Measurements from ENCODE around the gene DCST1.

Gene DCST1

DNA sequence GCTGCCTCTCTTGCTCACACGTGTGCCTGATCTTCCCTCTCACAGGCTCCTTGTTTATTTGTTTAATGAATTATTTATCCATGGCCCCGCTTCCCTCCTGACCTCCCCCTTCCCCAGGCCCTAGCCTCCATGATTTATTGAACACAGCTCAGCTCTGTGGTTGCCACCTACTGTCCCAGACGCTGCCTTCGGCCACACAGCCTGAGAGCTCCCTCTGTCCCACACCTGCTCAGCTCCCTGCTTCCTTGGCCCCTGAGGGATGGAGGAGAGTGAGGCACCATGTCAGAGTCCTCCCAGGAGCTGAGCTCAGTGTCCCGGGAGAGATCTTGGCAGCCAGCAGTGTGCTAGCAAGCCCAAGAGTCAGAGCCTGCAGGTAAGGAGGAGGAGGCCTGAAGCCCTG is 41.9 kb downstream of the DCST1 start:
- no peak for DNase-seq (ENCODE audit: low read depth)

DNA sequence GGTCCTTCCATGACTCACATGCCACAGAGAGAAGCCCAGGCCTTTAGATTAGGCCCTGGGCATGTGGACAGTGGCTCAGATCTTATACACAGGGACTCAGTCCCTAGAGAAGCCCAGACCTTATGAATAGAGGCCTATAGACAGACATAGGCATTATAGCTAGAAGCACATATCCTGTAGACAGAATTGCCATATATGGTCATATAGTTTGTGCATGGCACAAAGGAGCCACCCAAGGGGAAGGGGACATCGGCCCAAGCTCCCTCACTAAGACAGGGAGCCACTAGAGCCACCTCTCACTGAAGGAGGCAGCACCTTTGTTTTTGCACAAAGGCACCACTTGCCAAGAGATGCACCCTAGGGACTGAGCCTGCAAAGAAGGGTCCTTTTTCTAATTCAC is 42.7 kb downstream of the DCST1 start:
- DNase-seq (ENCODE audit: low read depth), result no peak

DNA sequence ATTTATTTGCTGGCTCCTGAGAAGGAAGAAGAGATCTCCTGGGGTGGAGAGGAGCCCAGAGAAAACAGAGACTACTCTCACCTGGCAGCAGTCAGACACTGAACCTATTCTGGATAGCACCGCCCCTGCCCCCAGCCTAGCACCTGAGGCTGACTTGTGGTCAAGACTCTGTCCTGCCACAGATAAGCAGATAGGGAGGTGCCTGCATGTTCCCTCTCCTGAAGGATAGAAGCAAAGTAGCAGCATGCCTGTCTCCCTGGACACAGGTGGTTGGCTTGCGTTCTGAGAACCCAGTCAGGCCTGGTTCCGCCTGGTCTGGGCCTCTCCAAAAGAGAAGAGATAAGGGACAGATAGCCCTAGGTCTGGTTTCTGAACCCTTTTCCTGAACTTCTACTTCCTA is 43.7 kb downstream of the DCST1 start:
- no peak for DNase-seq (ENCODE audit: low read depth)

DNA sequence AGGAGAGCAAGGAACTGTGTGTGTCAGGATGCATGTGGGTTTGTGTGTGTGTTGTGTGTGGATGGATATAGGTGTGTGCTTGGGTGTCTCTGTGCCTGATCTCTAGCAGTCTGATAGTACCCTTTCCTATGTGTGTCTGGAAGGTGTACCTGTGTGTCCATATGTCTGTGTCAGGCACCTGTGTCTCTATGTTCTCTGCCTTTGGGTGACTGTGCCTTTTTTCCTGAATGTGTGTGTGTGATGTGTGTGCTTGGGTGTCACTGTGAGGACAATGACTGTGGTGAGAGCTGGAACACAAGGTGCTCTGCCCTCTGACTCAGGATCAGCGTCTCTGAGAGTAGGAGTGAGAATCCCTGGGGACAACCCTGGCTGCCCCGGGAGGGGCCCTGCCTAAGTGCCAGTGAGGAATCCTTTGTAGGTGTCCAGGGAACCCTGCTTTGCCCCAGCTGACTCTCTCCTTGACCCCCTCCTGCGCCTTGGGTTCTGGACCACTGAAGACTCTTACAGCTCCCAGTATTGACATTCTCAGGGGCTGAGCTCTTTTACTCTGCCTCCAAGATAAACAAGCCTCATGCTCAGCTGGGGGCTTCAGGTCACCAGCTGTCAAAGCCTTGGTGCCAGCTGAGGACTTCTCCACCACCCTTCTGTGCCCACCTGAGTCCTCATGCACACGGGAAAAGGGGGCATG is 44.3 kb downstream of the DCST1 start:
- no peak for DNase-seq (ENCODE audit: low read depth)

DNA sequence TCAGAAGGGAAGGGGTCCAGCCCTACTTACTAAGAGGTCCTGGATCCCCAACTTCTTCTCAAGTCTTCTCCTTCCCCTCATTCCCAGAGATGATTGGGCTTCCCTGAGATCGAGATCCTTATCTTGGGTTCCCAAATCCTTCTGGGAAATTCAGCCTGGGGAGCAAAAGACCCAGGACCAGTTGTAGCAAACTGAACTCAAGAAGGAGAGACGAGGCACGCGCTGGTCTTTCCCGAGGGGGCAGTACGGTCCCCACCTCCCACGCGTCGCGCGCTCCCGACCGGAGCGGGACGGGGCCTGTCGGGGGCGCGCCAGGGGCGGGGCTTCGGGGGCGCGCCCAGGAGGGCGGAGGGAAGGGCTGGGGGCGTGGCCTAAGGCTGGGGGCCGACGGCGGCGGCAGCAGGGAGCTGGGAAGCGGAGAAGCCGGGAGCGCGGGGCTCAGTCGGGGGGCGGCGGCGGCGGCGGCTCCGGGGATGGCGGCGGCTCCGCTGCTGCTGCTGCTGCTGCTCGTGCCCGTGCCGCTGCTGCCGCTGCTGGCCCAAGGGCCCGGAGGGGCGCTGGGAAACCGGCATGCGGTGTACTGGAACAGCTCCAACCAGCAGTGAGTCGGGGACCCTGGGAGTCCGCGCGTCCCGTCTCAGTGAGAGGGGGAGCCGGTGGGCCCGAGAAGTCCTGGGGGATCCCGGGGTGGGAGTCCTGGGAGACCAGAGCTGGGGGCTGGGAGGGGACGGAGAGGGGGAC is 45.0 kb downstream of the DCST1 start, which contains the start of gene EFNA3:
EFNA3 (plus strand) TSS at position 369 of the 741 bp plus-strand sequence; CDS start at position 474, 105 bp downstream.
- DNase-seq (ENCODE audit: low read depth), result peak; percentile 45

DNA sequence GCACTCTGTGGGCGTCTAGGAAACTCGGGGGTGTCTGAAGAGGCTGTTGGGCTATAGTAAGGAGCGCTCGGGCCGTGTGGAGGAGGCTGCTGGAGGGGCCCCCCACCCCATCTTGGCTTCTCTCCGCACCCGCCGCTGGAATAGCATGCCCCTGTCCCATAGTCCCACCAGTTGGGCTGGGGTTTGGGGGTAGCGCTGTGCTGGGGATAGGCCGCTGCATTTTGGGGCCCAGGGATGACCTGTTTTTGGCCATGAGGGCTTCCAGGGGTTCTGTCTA is 45.5 kb downstream of the DCST1 start:
- no peak for DNase-seq (ENCODE audit: low read depth)

DNA sequence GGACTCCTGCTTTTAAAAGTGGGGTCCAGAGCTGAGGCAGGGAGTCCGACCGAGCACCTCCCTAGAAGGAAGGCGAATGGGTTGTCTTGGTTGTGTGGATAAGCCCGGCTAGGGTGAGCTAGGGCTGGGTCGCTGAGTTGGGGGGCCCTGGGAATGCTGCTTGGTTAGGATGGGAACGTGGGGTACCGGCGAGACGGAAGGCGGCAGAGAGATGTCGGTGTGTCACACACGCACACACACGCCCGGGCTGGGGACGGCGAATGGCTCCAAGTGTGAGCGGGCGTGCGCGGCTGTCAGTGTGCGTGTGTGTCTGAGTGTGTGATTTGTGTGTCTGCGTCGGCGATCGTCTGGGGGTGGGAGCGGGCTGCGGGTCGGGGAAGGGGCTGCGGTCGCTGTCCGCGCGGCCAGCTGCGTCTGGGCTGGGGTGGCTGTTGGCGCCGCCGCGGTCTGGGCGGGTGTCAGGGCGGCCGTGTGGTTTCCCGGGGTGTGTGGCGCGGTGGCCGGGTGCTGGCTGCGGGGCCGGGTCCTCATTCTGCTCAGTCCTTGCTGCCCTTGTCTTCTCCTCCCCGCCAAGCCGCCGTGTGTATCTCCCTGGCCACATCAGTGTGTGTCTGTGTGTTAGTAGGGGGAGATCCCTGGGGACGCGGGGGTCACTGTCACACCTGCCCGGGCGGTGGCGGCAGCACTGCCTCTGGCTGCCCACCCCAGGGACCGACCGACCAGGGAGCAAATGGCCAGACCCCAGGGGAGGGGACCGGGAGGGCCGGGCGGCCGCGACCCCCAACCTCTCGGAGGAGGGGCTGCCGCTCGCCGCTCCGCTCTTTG is 46.1 kb downstream of the DCST1 start:
- no peak for DNase-seq (ENCODE audit: low read depth)

DNA sequence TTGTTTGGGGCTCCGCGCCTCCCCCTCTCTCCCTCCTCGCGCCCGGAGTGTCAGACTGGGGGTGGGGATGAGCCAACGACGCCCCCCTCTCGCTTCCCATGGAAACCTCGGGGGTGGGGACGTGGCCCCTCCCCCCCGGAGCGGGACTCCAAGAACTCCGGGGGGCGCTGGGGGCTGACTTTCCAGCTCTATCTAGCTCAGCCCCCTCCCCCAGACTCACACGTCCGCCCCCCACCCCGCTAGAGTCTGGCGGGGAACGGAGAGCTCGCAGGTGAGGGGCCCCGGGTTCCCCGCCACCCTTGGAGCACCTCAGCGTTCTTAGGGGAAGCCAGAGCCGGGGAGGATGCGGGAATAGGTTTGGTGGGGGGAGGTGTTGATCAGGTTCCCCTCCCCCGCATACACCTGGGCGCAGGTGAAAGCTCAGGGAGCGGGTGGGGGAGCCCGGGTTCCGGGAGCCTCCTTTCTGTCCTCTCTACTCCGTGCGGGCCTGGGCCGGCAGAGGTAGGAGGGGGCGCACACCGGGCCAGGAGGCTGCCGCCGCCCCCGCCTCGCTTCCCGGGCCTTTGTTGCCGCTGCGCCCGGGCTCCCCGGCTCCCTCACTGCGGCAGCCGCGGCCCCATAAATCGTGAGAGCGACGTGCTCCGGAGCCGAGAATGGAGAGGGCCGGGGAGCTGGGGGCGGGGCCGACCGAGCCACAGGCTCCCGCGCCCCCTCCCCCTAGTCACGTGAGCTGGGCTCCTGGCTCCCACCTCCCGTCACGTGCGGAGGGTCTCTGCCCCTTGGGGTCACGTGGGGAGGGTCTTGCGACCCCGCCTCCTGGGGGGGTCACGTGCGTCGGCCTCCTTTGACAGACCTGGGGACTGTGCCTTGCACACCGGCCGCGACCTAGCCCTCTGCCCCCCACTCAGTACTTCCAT is 46.9 kb downstream of the DCST1 start:
- DNase-seq (ENCODE audit: low read depth), result no peak

DNA sequence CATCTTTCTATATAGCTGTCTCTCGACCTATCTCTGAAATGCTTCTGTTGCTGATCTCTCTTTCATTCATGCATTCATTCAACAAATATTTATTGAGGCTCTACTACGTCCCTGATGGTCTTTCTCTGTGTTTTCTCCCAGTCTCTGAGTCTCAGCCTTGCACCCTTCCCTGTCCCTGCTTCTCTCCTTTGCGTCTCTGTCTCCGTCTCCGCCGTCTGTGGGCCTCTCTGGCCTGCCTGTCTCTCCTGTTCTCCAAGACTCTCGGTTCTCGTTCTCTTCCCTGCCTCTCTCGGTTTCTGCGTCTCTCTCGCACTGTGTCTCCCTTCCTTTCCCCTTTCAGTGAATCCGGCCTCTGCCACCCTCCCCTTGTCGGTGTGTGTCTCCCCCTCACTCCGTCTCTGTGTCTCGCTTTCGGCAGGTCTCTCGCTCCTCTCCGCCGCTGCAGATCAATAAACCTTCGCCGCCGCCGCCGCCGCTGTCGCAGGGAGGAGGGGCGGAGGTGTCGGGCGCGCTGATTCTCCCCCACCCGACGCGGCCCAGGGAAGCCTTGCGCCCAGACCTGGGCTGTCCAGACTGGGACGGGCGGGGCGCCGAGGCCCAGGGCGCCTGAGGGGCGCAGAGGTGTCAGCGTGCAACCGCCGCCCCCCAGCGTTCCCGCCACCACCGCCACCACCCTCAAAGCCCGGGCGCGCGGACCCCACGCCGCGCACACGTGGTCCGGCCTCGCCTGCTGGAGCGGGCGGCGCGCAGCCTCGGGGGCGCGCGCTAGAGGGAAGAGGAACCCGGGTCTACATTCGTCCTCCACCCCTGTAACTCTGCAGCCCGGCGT is 48.1 kb downstream of the DCST1 start:
- DNase-seq (ENCODE audit: low read depth), result no peak

DNA sequence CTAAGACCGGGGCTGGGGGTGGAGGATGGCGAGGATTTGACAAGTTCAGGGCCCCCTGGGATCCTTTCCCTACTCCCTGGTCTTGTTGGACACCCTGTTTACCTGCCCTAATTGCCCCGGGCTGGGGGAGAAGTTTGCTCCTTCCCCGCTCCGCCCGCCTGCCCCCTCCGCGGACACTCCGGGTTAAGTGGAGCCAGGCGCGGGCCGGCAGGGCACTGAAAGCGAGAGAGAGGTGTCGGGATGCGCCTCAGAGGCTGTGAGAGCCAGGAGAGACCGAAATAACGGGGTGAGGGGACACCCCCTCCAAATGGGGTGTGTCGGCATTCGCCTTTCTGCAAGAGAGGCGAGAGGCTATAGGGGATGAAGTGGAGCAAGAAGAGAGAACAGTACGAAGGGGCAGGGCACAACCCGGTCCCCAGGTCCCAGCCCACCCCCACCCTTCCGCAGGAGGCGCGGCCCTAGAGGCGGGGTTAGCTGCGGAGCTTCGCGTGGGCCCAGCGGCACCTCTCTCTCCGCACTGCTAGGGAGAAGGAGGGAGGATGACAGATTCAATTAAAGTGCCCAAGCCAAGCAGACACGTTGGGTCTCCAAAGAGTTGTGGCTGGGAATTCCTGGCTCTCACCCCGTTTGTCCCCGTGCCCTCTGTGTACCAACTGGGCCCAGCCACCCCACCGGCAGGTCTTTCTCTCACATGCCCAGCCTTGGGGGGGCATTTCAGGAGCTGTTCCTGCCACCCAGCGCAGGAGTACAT is 48.9 kb downstream of the DCST1 start:
- no peak for DNase-seq (ENCODE audit: low read depth)

DNA sequence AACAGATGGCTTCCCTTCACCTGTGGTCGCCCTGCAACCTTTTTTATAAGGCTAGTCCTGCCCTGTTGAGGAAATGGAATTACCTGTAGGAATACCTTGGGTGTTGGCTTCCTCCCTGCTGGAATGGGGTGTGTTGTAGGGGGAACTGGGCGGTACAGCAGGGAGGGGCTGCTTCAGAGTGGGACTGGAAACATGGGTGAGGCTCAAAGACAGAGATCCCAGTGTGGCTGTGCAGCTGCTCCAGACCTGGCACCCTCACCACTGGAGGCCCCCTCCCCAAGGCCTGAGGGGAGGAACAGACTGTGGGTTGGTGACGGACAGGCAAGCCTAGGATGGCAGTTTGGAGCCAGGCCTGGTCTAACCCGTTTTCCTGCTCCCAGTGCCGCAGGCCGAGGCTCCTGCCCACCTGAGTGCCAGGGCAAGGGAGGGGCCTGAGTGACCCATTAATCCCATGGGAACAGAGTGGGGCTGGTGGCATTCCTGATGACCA is 49.5 kb downstream of the DCST1 start:
- DNase-seq (ENCODE audit: low read depth), result no peak

DNA sequence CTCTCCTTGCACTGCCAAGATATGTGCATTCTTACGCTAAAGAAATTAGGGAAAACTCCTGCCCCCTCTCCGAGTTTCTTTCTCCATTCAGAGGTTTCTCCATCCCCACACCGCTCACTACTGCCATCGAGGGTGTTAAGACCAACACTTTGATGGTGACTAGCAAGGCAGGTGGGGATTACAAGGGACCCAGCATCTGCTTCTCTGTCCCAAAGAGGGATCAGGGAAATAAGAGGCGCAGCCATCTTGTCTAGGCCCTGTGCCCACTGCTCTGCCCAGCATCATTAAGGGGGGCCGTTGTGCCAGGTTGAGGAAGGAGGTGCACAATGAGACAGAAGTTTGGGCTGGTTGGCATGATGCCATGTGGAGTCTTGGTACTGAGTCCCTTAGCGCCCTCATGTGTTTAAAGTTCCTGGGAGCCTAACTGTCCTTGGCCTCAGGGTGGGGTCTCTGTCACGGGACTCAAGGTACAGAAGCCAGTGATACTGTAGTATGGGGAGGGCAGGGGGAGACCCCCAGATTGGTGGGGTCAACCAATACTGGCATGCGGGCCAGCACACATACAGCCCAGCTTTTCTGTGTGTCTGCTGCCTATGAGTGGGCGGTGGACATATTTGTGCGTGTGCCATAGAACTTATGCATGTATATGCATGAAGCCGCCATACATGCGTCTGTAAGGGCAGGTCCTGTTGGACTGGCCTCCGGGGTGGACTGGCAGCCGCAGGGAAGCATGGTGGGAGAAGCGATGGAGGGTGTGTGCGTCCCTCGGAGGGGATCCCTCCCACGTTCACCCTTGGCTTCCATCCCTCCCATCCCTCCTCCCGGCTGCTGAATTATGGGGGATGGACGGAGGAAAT is 50.5 kb downstream of the DCST1 start:
- DNase-seq (ENCODE audit: low read depth), result no peak

DNA sequence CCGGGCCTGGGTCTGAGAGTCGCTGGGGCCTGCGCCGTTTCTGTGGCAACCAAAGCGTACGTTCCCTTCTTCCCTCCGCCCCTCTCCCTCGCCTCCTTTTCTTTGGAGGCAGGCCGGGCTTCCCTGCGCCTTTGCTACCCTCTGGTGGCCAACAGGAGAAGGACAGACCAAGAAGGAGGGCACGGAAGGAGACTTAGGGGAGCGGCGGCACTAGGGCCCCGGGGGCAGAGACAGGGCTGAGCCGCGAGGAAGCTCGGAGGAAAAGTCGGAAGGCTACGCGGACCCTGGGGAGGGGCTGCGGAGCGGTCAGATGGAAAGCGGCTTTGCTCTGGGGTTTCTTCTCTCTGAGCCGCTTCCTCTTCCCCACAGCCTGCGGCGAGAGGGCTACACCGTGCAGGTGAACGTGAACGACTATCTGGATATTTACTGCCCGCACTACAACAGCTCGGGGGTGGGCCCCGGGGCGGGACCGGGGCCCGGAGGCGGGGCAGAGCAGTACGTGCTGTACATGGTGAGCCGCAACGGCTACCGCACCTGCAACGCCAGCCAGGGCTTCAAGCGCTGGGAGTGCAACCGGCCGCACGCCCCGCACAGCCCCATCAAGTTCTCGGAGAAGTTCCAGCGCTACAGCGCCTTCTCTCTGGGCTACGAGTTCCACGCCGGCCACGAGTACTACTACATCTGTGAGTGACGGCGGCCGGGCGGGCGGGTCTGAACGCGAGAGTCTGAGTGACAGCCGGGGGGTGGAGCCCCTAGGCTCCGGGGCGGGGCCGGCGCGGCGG is 51.3 kb downstream of the DCST1 start:
- DNase-seq (ENCODE audit: low read depth), result peak; percentile 78

DNA sequence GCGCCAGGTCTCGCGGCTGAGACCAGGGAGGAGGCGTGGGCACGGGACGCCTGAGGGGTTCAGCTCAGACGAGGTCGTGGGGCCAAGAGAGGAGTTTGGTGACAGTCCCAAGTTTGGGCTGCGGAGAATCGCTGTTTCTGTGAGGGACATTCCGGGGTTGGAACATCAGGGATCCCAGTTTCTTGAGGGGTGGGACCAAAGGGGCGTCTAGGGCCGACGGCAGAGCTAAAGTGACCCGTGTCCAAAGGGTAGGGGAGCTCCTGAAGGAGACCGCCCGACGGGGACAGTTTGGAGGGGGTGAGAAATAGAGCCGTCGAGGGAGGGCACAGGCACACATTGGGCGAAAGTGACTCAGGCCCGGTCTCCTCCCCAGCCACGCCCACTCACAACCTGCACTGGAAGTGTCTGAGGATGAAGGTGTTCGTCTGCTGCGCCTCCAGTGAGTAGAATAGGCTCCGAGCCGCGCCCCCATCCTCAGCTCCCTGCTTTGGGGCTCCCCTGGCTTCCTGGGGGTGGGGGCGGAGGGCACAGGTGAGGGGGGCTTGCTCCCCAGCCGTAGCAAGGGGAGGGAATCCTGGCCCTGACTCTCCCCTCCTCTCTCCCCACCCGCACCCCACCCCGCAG is 52.0 kb downstream of the DCST1 start:
- DNase-seq (ENCODE audit: low read depth), result peak; percentile 74

DNA sequence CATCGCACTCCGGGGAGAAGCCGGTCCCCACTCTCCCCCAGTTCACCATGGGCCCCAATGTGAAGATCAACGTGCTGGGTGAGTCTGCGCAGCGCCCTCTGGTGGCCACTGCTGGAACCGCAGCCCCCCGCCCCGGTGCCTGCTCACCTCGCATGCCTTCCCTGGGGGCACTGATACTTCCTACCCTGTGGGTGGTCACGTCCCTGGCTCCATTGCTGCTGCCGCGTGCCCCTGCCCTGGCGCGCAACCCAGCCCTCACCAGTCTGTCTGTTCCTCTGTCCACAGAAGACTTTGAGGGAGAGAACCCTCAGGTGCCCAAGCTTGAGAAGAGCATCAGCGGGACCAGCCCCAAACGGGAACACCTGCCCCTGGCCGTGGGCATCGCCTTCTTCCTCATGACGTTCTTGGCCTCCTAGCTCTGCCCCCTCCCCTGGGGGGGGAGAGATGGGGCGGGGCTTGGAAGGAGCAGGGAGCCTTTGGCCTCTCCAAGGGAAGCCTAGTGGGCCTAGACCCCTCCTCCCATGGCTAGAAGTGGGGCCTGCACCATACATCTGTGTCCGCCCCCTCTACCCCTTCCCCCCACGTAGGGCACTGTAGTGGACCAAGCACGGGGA is 52.6 kb downstream of the DCST1 start:
- DNase-seq (ENCODE audit: low read depth), result peak; percentile 63

DNA sequence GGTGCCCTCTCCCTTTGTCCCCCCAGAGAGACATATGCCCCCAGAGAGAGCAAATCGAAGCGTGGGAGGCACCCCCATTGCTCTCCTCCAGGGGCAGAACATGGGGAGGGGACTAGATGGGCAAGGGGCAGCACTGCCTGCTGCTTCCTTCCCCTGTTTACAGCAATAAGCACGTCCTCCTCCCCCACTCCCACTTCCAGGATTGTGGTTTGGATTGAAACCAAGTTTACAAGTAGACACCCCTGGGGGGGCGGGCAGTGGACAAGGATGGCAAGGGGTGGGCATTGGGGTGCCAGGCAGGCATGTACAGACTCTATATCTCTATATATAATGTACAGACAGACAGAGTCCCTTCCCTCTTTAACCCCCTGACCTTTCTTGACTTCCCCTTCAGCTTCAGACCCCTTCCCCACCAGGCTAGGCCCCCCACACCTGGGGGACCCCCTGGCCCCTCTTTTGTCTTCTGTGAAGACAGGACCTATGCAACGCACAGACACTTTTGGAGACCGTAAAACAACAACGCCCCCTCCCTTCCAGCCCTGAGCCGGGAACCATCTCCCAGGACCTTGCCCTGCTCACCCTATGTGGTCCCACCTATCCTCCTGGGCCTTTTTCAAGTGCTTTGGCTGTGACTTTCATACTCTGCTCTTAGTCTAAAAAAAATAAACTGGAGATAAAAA is 53.4 kb downstream of the DCST1 start:
- no peak for DNase-seq (ENCODE audit: low read depth)

All from T-helper 22 cell (primary cell).